ENCODE data around the gene RSAD1. TPM values are rescaled to one million over a fixed set of nuclear protein-coding genes. Genes with fewer than 3 reads are reported as not detected.
"Not testable (repeated sequence)": the region's sequence is repeated elsewhere in the genome, so short reads cannot be mapped to it uniquely, and the experiment has no call there.

RSAD1 gene
- total RNA-seq, 1 donor from 2014 or later, result 31.6 TPM

DNA sequence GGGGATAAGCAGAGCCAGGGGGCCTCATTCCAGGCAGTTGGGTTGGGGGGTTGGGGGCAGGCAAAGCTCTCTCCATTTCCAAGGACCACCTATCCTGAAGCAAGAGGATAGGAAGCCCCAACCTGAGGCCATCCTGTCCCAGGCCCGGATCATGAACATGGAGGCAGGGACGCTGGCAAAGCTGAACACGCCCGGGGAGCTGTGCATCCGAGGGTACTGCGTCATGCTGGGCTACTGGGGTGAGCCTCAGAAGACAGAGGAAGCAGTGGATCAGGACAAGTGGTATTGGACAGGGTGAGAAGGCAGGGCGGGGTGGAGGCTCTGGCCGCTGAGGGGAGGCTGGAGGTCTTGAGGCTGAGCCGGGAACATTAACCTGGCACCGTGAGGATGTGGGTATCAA lies 6.4 kb upstream of the RSAD1 start:
- intact Hi-C loops (cut with micrococcal nuclease), result no loop called here

GRCh38 chr17:50472761-50473161 lies 5.9 kb upstream of the RSAD1 start:
- intact Hi-C loops (cut with micrococcal nuclease), result not testable (repeated sequence)

DNA sequence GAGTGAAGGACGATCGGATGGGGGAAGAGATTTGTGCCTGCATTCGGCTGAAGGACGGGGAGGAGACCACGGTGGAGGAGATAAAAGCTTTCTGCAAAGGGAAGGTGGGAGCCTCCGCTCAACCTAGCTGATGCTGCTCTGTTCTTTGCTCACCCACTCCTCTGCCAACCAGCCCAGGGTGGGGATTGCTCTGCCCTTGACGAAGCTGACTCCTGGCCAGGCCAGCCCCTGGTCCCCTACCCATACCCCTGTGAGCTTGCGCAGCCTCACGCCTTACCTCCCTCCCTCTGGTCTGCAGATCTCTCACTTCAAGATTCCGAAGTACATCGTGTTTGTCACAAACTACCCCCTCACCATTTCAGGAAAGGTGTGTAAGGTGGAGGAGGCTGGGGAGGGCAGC lies 4.8 kb upstream of the RSAD1 start:
- intact Hi-C loops (cut with micrococcal nuclease), result no loop called here

DNA sequence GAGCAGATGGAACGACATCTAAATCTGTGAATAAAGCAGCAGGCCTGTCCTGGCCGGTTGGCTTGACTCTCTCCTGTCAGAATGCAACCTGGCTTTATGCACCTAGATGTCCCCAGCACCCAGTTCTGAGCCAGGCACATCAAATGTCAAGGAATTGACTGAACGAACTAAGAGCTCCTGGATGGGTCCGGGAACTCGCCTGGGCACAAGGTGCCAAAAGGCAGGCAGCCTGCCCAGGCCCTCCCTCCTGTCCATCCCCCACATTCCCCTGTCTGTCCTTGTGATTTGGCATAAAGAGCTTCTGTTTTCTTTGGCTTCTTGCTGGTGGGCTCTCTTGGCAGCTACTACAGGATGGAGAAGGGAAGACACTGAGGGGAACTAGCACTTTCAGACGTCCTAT lies 4.1 kb upstream of the RSAD1 start:
- intact Hi-C loops (cut with micrococcal nuclease), result no loop called here

- intact Hi-C loops (cut with micrococcal nuclease), result loop anchor here (5.0 kb wide), 1 partner anchor 232 kb away; the partner anchor contains the start of gene ANKRD40
Measured at GRCh38 chr17:50475362-50475761, 3.3 kb upstream of the RSAD1 start.

- intact Hi-C loops (cut with micrococcal nuclease), result loop anchor here (5.0 kb wide), 1 partner anchor 231 kb away; the partner anchor contains the start of gene ANKRD40
Measured at GRCh38 chr17:50475775-50476544, 2.7 kb upstream of the RSAD1 start.

DNA sequence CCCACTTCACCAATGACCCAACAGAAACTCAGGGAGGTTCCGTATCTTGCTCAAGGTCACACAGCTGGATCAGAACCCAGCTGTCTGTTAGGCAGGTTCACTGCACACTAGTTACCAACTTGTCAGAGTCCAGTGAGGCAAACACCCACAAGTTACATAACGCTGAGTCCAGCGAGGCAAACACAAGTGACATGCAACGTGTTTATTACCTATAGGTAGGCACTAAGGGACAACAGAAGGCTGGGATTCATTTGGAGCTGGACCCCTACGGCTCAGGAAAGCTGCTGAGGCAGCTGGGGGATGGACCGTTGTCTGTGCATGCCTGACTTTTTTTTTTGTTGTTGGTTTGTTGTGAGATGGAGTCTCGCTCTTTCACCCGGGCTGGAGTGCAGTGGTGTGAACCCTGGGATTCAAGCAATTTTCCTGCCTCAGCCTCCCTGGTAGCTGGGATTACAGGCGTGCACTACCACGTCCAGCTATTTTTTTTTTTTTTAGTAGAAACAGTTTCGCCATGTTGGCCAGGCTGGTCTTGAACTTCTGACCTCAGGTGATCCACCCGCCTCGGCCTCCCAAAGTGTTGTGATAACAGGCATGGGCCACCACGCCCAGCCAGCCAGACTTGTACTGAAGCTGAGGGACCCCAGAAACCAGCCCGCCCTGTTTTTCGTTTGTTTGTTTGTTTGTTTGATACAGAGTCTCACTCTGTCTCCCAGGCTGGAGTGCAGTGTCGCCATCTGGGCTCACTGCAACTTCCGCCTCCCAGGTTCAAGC lies 1.9 kb upstream of the RSAD1 start:
- intact Hi-C loops (cut with micrococcal nuclease), result loop anchor here (5.0 kb wide), 1 partner anchor 231 kb away; the partner anchor contains the start of gene ANKRD40

- intact Hi-C loops (cut with micrococcal nuclease), result loop anchor here (1.0 to 5.0 kb wide), 8 partner anchors 51 to 375 kb away; partner anchors contain the start of genes ACSF2, ANKRD40, EME1 and LRRC59
Measured at GRCh38 chr17:50477976-50478375, 684 bp upstream of the RSAD1 start.

- intact Hi-C loops (cut with micrococcal nuclease), result loop anchor here (1.0 to 5.0 kb wide), 8 partner anchors 53 to 373 kb away; partner anchors contain the start of genes ACSF2, ANKRD40, EME1 and LRRC59
Measured at GRCh38 chr17:50479522-50480141, 972 bp downstream of the RSAD1 start.

- intact Hi-C loops (cut with micrococcal nuclease), result no loop called here
Measured at GRCh38 chr17:50480142-50480764, 1.6 kb downstream of the RSAD1 start.

DNA sequence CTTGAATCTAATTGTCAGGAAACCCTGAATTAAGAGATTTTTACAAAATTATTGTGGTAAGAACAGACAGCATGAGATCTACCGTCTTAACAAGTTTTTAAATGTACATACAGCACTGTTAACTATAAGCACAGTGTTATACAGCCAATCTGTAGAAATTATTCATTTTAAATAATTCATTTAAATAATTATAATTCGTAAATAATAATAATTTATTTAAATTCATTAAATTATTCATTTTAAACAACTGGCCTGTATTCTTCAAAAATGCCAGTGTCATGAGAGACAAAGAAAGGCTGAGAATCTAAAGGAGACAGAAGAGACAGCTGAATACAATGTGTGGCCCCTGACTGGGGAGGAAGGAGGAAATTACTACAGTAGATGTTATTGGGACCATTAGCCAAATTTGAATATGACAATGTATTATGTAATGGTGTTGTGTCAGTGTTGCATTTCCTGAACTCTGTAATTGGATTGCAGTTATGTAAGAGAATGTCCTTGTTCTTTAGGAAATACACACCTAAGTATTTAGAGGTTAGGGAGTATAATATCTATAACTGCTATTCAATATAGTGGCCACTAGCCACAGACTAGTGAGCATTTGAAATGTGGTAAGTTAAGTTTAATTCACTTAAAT lies 2.3 kb downstream of the RSAD1 start:
- intact Hi-C loops (cut with micrococcal nuclease), result no loop called here

GRCh38 chr17:50481648-50482047 lies 3.0 kb downstream of the RSAD1 start:
- intact Hi-C loops (cut with micrococcal nuclease), result loop anchor here (1.0 to 2.0 kb wide), 2 partner anchors 27 to 145 kb away; partner anchors contain the start of gene MYCBPAP

DNA sequence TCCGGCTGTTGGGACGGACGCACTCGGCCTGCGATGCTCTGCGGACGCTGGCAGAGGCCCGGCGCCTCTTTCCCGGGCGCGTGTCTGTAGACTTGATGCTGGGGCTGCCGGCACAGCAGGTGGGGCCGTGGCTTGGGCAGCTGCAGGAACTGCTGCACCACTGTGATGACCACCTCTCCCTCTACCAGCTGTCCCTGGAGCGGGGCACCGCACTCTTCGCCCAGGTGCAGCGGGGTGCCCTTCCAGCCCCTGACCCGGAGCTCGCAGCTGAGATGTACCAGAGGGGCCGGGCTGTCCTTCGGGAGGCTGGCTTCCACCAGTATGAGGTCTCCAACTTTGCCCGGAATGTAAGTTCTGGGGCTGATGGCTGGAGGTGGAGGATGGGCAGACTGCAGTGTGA lies 3.5 kb downstream of the RSAD1 start:
- intact Hi-C loops (cut with micrococcal nuclease), result loop anchor here (1.0 to 2.0 kb wide), 2 partner anchors 27 to 144 kb away; partner anchors contain the start of gene MYCBPAP

DNA sequence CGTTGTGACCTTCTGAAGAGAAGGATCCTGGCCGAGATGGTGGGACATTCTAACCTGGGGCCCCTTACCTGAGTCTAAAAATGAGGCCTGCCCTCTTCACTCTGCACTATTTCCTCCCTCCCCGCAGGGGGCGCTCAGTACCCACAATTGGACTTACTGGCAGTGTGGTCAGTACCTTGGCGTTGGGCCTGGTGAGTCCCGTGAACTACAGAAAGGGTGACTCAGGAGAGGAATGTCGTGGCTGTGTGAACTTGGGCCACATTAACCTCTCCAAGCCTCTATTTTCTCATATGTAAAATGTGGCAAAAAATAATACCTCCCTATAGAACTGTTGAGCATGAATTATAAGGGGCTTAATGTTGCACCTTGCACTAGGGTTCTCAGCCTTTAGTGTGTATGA lies 3.9 kb downstream of the RSAD1 start:
- intact Hi-C loops (cut with micrococcal nuclease), result loop anchor here (1.0 to 2.0 kb wide), 2 partner anchors 26 to 144 kb away; partner anchors contain the start of gene MYCBPAP

GRCh38 chr17:50483266-50483665 lies 4.6 kb downstream of the RSAD1 start:
- intact Hi-C loops (cut with micrococcal nuclease), result loop anchor here (2.0 kb wide), 1 partner anchor 26 kb away; the partner anchor contains the start of gene MYCBPAP

GRCh38 chr17:50484386-50485155 lies 5.9 kb downstream of the RSAD1 start:
- intact Hi-C loops (cut with micrococcal nuclease), result no loop called here

GRCh38 chr17:50487213-50488096 lies 8.8 kb downstream of the RSAD1 start:
- intact Hi-C loops (cut with micrococcal nuclease), result no loop called here

GRCh38 chr17:50488880-50489279 lies 10.2 kb downstream of the RSAD1 start:
- intact Hi-C loops (cut with micrococcal nuclease), result no loop called here

DNA sequence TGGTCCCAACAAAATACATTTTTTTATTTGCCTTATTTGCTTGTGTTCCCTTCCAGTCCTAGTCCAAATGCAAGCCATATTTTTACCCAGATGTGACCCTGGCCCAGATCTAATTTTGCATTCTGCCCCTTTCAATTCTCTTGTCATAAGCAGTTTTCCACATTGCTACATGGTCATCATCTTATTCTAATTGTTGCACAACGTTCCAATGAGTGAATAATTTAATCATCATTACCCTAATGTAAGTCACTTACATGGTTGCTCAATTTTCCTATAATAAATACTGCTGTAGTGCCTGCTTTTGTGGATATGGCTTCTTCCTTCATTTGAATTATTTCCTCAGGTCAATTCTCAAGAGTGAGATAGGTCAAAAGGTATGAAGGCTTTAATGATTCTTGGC lies 12.8 kb downstream of the RSAD1 start:
- intact Hi-C loops (cut with micrococcal nuclease), result no loop called here
